Fibroblast of the aortic adventitia (primary cell): ENCODE data around the gene PCYT2. TPM values are rescaled to one million over a fixed set of nuclear protein-coding genes. Genes with fewer than 3 reads are reported as not detected.

Experiments
- DNase-seq: peaks from one replicate; pipeline ENCODE4 v3.0.0-alpha.2; 2010; ENCODE audit warnings: low read depth
- H3K4me3 ChIP-seq: 2 replicates; pipeline ENCODE4 v1.5.1; 2011; ENCODE audit warnings: low read depth, mild to moderate bottlenecking, control low read depth, low read length, moderate library complexity
- CTCF ChIP-seq: IDR thresholded peaks from 2 replicates; pipeline ENCODE4 v1.5.1; 2011; ENCODE audit warnings: mild to moderate bottlenecking, low read length, control low read depth, inconsistent platforms; ENCODE audit not compliant: insufficient read depth
- total RNA-seq: library from RNA; depleted of rRNA; stranded (reverse); fragments of >200 nt; gene quantifications from 2 replicates; pipeline ENCODE4 v1.2.3, GENCODE V29; 2012; ENCODE audit warnings: low replicate concordance

PCYT2 gene
- total RNA-seq, 1 donor, result 36.7 TPM

- H3K4me3 ChIP-seq, result no peak overlapping the region
- DNase-seq, result peak; percentile 42
- TF ChIP-seq CTCF, result no peak
Observed at GRCh38 chr17:81863123-81863675, 48.0 kb downstream of the PCYT2 start.

- TF ChIP-seq CTCF, result peak; percentile 35
- peak; percentile 100 for DNase-seq
- H3K4me3 ChIP-seq, result peak overlapping the region; percentile 86
Observed at GRCh38 chr17:81860756-81861568, 50.2 kb downstream of the PCYT2 start.

GRCh38 chr17:81859906-81860755 lies 51.1 kb downstream of the PCYT2 start, which contains the start of gene P4HB:
Gene P4HB, minus strand, starts transcription at chr17:81860535. Its CDS starts 64 bp downstream, at chr17:81860471.
- no peak for DNase-seq
- peak within 1 kb of the TSS; percentile 95 for H3K4me3 ChIP-seq
- TF ChIP-seq CTCF, result no peak

GRCh38 chr17:81858967-81859905 lies 52.0 kb downstream of the PCYT2 start:
- peak; percentile 29 for DNase-seq
- TF ChIP-seq CTCF, result no peak
- peak overlapping the region; percentile 95 for H3K4me3 ChIP-seq

DNA sequence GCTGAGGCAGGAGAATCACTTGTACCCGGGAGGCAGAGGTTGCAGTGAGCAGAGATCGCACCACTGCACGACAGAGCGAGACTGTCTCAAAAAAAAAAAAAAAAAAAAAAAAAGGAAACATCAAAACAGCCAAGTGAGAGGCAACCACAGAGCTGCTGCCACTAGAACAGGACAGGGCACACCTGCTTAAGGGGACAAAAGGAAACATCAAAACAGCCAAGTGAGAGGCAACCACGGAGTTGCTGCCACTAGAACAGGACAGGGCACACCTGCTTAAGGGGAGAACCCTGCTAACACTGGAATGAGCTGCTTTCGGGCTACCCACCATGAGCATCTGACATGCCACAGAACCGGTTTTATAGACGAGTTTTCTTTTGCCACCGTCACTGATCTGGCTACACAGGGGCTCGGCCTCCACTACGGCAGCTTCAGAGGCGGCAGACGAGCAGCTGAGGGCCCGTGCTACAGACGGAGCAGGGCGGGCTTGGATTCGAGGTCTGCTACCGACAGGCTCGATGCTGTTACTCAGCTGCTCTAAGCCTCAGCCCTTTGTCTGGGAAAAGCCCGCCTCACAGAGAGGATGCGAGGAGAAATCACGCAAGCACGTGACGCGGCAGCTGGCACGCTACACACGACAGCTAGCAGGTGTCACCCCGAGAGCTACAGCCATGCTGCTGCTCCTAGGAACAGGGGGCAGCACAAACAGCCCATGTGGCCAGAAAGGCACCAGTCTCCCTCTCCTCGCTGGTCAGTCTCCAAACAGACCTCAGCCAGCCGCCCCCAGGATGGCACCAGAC lies 52.8 kb downstream of the PCYT2 start:
- DNase-seq, result no peak
- peak overlapping the region; percentile 95 for H3K4me3 ChIP-seq
- no peak for TF ChIP-seq CTCF
